SW 1271 (cell line): ENCODE data around the gene SLC25A12.
"Not testable (repeated sequence)": the region's sequence is repeated elsewhere in the genome, so short reads cannot be mapped to it uniquely, and the experiment has no call there.

ENCODE experiments used
- DNase-seq, 2 experiments: peaks; one replicate each; lab custom pipeline; 2025; lab: John Stamatoyannopoulos, UW

The SLC25A12 gene

DNA sequence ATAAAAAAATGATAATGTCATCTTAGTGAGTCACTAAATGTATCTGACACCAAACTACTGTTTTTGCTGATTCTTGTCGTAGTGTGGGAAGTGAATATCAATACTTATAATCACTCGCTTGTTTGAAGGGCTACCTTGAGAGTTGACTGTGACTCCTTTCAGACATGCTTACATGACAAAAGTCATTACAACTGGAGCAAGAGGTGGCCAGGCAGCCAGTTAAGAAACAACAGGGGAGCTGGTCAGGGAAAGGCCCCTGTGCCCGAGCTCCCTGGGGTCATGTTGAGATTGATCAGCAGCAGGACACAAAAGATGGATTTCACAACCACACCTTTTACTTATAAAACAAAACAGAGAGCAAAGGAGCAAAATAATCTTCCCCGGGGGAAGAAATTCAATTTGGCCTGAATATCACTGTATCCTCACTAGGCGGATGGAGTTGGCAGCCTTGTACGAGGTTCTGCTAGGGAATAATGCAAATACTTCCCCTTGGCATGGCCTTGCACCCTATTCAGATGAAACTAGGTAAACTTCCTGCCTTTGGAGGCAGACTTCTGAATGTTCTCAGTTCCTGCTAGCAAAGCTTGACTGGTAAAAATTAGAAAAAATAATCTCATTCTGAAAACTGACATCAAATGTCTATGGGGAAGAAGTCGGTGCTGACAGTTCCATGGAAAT is 105.6 kb downstream of the SLC25A12 start:
- no peak for DNase-seq

DNA sequence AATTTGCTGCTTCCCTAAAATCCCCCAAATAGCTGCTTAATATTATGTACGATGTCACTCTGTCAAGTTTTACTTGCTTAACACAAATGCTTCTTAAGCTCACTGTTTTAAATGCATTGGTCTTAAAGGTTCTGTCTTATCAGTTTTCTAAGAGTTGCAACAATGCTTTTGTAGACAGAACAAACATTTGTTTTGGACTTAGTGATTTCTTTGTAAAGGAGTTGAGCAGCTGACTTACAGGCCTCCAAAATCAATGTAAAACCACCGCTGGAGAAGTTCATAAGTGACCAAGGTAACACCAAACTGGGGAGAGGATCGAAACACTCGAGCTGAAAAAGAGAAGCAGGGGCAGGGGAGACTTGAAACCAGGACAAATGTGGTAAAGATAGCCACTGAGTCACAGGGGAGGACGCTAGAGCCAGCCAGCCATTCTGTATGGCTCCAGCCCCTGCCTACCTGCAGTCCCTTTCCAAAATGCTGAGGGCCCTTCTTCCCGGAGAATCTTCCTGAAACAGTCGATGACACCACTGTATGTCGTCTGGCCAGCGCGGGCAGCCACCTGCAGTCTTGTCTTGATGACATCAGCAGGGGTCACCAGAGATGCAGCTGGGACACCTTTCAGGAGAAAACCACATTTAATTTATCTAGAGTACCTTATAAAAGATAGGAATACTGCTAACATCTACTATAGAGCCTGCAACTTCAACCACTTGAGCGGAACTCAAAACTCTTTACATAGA is 106.5 kb downstream of the SLC25A12 start:
- DNase-seq: no peak

DNA sequence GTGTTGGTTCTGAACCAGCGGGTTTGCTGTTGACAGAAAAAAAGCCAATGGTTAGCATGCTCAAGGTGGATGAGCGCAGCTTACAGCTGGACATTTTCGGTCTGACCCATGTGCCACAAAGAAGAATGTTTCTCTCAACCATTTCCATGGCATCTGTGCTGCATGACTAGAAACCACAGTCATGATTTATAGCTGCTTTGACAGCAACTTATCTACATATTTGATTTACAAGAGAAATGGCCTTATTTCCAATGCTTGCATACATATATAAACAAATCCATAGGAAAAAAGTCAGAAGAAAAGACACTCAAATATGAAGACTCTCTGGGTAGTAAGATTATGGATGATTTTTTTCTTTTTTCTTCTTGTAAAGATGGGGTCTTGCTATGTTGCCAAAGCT is 108.6 kb downstream of the SLC25A12 start:
- no peak for DNase-seq

DNA sequence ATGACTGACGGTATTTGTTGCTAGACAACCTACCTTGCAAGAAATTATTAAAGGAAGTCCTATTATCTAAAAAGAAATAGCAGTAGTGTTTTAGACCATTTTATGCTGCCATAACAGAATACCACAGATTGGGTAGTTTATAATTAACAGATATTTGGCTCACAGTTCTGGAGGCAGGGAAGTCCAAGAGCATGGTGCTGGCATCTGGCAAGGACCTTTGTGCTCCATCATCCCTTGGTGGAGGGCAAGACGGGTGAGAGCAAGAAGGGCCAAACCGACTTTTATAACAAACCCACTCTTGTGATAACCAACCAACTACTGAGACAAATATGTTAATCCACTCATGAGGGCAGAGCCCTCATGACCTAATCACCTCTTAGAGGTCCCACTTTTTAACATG is 115.5 kb downstream of the SLC25A12 start:
- no peak for DNase-seq

GRCh38 chr2:171774581-171774980 is 119.5 kb downstream of the SLC25A12 start:
- DNase-seq: not testable (repeated sequence)

DNA sequence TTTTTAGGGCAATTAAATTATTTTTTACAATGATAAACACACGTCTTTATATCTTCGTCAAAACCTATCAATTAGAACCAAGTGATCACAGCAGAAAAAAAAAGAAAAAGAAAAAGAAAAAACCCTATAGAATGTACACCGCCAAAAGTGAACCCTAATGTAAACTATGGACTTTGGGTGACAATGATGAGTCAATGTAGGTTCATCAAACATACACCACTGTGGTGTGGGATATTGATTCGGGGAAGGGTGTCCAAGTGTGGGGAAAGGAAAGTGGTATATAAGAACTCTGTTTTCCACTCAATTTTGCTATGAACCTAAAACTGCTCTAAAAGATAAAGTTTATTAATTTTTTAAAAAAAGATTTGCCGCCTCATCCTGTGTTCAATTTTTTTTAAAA is 121.7 kb downstream of the SLC25A12 start:
- DNase-seq: no peak

DNA sequence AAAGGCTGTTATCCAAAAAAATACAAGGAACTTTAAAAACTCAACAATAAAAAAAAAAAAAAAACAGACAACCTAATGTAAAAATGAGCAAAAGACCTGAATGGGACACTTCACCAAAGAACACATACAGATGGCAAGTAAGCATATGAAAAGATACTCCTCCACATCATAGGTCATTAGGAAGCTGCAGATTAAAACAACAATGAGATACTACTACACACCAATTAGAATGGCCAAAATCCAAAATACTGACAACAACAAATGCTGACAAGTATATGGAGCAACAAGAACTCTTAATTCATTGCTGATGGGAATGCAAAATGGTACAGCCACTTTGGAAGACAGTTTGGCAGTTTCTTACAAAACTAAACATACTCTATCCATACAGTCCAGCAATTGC is 122.6 kb downstream of the SLC25A12 start:
- no peak for DNase-seq

DNA sequence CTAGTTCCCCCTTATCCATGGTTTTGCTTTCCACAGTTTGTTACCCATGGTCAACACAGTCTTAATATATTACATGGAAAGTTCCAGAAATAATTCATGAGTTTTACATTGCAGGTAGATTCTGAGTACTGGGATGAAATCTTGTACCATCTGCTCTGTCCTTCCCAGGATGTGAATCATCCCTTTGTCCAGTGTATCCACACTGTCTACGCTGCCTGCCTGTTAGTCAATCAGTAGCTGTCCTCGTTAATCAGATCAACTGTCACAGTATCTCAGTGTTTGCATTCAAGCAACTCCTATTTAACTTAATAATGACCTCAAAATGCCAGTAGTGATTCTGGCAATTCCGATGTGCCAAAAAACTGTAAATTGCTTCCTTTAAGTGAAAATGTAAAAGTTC is 130.4 kb downstream of the SLC25A12 start:
- peak in 1 of 2 experiments; percentile 22 for DNase-seq

DNA sequence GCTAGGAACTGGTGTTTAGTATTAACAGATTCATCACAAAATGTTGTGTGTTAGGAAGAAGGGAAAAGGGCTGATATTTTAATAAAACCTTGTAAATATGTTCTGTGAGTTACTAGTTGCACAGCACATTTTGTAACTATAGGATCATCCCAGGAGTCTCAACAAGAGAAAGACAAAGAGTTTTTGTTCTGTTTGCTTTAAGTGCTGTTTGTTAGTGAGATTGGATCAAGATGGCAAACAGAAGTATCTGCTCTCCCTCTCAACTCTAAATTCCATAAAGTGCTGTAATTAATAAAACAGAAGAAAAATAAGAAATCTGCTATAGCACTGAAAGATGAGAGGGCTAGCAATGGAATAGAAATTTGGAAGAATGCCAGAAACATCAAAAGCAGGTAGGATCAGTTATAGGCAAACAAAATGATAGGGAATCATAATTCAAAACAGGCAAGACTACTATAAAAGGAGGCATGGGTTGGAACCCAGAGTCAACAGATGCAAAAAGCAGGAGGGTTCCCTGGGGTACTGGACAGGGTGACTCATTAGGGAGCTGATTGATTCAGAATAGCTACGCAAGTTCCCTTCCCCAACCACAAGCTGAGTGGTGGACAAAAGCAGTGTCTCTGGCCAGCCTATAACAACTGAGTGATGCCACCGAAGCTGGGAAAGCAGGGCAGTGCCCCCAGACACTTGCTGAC is 131.0 kb downstream of the SLC25A12 start:
- DNase-seq: no peak

DNA sequence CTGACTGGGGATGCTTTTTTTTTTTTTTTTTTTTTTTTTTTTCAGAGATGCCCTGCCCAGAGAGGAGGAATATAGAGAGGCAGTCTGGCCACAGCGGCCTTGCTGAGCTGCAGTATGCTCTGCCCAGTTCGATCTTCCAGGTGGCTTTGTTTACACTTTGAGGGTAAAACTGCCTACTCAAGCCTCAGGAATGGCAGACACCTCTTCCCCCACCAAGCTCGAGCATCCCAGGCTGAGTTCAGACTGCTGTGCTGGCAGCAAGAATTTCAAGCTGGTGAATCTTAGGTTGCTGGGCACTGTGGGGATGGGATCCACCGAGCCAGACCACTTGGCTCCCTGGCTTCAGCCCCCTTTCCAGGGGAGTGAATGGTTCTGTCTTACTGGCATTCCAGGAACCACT is 132.9 kb downstream of the SLC25A12 start:
- DNase-seq: not testable (repeated sequence)

GRCh38 chr2:171758762-171759161 is 135.3 kb downstream of the SLC25A12 start:
- DNase-seq: not testable (repeated sequence)

DNA sequence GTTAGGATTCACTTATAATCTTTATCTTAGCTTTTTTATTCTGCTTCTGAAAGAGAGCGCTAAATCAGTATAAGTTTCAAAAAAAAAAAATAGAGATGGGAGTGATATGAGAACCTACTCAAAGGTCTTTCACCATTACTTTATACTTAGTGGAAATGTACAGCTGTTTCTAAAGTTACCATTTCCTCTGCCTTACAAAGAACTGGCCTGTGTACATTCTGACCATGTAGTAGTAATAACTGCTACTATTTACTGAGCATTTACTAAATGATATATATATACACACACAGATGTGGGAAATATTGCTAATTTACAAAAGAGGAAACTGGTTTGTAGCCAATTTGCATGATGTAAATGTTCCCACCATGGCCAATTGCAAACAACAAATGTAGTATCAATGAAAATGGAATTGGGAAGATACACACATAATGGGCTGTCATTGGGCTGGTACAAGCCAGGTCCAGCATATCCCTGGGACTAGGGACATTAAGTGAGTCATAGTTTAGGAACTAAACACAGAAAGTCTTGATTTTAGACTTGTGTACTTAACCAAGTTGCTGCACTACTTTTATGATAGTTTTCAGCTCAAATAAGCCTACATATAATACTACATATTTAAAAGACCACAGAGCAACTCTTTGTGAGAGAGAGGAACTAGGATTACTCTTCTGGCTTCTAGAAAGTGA is 139.6 kb downstream of the SLC25A12 start:
- DNase-seq: no peak

DNA sequence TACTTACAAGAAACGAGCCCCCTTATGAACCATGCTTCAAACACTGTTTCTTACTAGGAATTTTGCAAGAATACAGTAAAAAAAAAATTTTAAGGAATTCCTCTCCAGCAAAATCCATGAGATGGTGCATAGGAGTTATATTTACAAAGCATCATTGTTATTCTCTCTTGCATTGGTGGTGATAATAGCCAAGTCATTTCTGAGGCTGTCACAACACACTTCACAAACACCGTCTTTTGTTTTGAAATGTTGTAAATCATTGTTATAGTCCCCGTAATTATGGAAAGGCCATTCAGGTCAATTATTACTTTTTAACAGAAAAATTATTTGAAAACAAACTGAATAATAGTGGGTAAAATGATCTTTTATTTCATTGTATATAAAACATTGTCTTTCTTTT is 146.7 kb downstream of the SLC25A12 start:
- no peak for DNase-seq

DNA sequence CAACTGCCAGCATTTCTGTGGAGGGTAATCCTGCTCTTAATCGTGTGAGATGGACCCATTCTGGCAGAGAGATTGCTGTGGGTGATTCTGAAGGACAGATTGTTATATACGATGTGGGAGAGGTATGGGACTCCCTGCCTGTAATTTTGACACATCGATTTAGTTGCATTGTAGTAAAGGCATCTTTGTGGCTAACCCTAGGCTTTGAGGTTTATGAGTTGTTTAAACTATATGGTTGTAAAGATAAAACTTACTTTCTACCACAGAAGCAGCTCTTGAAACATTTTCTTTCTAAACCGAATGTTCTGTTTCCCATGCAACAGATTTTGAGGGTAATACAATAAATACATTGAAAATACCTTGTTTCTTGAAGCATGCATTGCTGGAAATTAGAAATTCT is 148.2 kb downstream of the SLC25A12 start:
- DNase-seq: no peak

DNA sequence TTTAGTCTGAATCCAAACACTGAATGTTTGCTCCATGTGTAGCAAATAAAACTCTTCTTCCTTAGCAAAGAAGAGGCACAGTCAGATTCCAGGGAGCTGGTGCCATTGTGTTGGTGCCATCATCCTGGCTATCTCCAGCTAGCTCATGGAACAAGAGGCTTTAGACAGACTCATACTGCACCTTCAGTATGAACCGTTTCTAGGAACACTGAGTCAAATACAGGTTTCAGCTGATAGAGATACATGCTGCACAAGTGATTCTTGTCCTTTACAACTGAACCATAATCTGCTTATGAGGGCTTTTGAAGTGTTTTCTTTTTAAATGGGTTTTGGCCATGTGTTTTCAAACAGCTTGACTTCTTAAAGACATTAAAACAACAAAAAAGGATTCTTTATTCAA is 148.9 kb downstream of the SLC25A12 start:
- DNase-seq: no peak

GRCh38 chr2:171742760-171743159 is 151.3 kb downstream of the SLC25A12 start:
- no peak for DNase-seq

DNA sequence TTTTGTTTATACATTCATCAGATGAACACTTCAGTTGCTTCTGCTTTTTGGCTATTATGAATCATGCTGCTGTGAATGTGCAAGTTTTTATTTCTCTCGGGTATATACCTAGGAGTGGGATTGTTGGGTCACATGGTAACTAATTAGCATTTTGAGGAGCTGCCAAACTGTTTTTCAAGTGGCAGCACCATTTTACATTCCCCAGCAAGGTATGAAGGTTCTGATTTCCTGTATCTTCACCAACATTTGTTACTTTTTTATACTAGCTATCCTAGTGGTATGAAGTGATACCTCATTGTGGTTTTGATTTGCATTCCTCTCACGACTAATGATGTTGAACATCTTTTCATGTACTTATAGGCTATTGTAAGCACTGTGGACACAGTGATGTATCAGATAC is 152.9 kb downstream of the SLC25A12 start:
- no peak for DNase-seq

DNA sequence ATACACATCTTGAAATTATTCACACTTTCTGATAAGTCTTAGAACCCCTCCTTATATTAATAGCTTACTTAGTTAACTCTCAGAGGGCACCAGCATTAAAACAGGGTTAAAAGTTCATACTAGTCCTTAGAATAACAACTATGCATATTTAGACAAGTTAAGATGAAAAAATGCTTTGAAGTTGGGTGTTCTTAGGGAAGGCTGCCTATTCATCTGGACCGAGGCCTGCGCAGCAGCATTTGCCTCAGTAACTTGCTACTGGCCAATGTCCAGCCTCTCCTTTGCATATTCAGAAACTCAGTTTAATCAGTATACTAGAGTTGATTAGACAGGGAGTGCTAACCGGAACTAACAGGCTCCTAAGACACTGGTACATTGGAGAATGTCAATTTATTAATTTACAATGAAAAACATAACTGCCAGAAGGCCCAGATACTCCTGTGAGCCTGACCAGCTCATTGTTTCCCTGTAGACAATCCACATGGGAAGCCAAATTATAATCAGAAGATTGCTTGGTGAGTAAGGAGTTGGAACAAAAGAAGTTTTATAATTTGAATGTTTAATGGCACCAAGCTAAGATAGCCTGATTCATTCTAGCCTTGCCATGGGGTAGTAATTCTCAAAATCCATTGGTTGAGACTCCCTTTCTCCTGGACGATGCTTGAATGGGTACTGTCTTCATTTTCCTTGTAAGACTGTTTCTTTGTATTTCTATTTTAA is 157.9 kb downstream of the SLC25A12 start:
- DNase-seq: no peak
